Parathyroid adenoma (tissue), 2 donors: ENCODE data around the gene STK32C.
A peak's percentile ranks its signal among the peaks of the same experiment; 100 is the strongest.

ENCODE experiments used
- H2AFZ ChIP-seq: fragments of 300-600 bp; sonication (generic); one replicate; pipeline ENCODE4 v1.7.0; 2017; ENCODE audit warnings: antibody characterized with exemption, mild to moderate bottlenecking
- H3K27ac ChIP-seq: fragments of 300-600 bp; sonication (generic); one replicate; pipeline ENCODE4 v1.7.0; 2017
- H3K27me3 ChIP-seq: fragments of 300-600 bp; sonication (generic); one replicate; pipeline ENCODE4 v1.7.0; 2017; ENCODE audit warnings: low read length; ENCODE audit not compliant: control insufficient read depth, insufficient read depth
- H3K36me3 ChIP-seq: fragments of 300-600 bp; sonication (generic); one replicate; pipeline ENCODE4 v1.7.0; 2017; ENCODE audit warnings: low read length; ENCODE audit not compliant: control insufficient read depth, insufficient read depth
- H3K4me1 ChIP-seq: fragments of 300-600 bp; sonication (generic); one replicate; pipeline ENCODE4 v1.7.0; 2017; ENCODE audit warnings: control low read depth
- H3K4me2 ChIP-seq: fragments of 300-600 bp; sonication (generic); one replicate; pipeline ENCODE4 v1.7.0; 2017; ENCODE audit warnings: low read length
- H3K4me3 ChIP-seq: fragments of 300-600 bp; sonication (generic); one replicate; pipeline ENCODE4 v1.7.0; 2017; ENCODE audit warnings: low read depth, low read length
- H3K79me2 ChIP-seq: fragments of 300-600 bp; sonication (generic); one replicate; pipeline ENCODE4 v1.7.0; 2017; ENCODE audit warnings: control low read depth
- H3K9ac ChIP-seq: fragments of 300-600 bp; sonication (generic); one replicate; pipeline ENCODE4 v1.7.0; 2017; ENCODE audit warnings: mild to moderate bottlenecking
- H3K9me3 ChIP-seq: fragments of 300-600 bp; sonication (generic); one replicate; pipeline ENCODE4 v1.7.0; 2017; ENCODE audit warnings: low read length; ENCODE audit not compliant: control insufficient read depth
- TF ChIP-seq, protein P1 (sequence below): fragments of 300-600 bp; sonication (generic); IDR thresholded peaks from one replicate; pipeline ENCODE4 v1.7.0; 2017; ENCODE audit warnings: antibody characterized with exemption, mild to moderate bottlenecking
- donor health status: primary hyperparathyroidism.

Gene STK32C

DNA sequence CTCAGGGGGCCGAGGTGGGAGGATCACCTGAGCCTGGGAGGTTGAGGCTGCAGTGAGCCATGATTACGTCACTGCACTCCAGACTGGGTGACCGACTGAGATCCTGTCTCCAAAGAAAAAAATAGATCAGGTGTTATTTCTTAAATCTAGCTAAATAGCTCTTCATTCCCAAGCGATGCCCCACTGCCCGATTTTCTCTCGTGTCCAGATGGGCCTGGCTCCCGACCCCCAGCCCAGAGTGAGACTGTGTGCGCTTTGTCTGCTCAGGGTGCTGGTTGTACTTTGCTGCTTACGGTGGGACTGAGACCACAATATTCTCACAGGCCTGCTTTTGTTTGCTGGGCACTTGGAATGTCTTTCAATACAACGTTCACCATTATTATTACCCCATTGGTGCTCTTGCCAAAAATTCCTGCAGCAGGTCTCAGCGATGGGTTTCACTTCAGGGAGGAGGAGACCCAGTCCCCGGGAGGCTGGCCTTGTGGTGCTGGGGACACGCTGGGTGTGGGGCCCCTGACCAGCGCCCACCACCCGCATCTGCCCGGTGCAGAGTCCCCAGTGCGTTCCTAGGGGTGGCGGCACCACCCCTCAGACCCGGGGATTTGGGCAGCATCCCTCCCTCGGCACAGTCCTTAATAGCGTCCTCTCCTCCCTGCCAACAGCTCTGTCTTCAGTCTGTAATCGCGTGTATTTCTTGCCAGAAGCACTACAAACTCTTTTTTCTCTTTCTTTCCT is 141.4 kb downstream of the STK32C start:
- Histone ChIP-seq H3K36me3 (no peaks in the 10 kb centered on the region), H3K9ac (no peak overlapping the region), H3K4me2 (no peak overlapping the region), H3K79me2 (no peaks in the 10 kb centered on the region), H3K9me3 (no peaks in the 10 kb centered on the region), H3K27ac (no peak overlapping the region), H3K27me3 (no peaks in the 10 kb centered on the region), H3K4me1 (peaks cover 6% of the 10 kb centered on the region), H2AFZ (no peak overlapping the region), H3K4me3 (no peak overlapping the region)
- TF ChIP-seq, protein P1, sequence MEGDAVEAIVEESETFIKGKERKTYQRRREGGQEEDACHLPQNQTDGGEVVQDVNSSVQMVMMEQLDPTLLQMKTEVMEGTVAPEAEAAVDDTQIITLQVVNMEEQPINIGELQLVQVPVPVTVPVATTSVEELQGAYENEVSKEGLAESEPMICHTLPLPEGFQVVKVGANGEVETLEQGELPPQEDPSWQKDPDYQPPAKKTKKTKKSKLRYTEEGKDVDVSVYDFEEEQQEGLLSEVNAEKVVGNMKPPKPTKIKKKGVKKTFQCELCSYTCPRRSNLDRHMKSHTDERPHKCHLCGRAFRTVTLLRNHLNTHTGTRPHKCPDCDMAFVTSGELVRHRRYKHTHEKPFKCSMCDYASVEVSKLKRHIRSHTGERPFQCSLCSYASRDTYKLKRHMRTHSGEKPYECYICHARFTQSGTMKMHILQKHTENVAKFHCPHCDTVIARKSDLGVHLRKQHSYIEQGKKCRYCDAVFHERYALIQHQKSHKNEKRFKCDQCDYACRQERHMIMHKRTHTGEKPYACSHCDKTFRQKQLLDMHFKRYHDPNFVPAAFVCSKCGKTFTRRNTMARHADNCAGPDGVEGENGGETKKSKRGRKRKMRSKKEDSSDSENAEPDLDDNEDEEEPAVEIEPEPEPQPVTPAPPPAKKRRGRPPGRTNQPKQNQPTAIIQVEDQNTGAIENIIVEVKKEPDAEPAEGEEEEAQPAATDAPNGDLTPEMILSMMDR = no peak

DNA sequence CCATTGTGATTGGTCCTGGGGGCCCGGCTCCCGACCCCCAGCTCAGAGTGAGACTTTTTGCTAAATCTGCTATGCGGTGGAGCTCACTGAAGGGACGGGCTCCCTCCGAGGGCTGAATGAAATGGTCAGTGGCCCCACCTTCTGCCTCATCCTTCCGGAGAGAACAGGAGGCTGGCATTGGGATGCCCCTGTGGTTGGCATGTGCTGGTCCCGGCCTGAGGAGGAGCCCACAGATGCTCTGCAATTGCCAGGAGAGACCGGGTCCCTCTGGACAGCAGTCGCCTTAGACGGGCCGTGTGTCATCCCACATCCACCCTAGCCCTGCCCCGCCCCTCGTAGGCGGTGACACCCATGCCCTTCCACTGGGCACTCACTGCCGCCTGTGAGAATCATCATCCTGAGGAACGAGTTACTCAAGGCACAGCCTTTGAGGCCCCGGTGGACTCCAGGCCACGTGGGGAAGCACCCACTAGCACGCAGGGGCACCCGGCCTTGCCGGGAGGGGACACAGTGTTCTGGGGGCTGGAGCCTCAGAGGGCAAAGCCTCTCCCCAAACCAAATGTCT is 142.3 kb downstream of the STK32C start:
- Histone ChIP-seq H3K27me3 (no peaks in the 10 kb centered on the region), H3K4me1 (peaks cover 6% of the 10 kb centered on the region), H2AFZ (no peak overlapping the region), H3K9me3 (no peaks in the 10 kb centered on the region), H3K79me2 (no peaks in the 10 kb centered on the region), H3K36me3 (no peaks in the 10 kb centered on the region), H3K9ac (no peak overlapping the region), H3K4me2 (no peak overlapping the region), H3K4me3 (no peak overlapping the region), H3K27ac (no peak overlapping the region)
- TF ChIP-seq, protein P1 = no peak

DNA sequence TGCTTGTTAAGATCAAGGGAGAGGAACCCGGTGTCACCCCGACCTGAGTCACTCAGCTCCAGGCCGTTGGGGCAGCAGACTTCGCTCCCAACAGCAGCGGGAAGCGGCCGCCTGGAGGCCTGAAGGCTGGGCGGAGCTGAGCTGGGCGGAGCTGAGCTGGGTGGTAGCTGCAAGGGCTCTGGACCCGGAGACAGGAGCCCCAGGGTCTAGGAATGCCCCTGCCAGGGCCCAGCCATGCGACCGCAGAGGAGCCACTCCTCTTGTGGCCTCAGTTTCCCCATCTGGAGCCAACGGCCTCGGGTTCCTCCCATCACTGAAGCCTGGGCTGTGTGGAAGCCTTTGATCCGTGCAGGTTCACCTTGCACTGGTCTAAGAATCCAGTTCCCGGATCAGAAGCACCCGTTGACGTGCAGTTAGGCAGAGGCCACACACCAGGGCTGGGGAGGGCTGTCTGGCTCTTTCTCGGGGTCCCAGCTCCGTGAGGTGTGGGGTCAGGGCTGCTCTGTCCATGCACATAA is 142.9 kb downstream of the STK32C start:
- no peaks in the 10 kb centered on the region for H3K36me3 ChIP-seq
- no peaks in the 10 kb centered on the region for H3K27me3 ChIP-seq
- no peaks in the 10 kb centered on the region for H3K9me3 ChIP-seq
- TF ChIP-seq, protein P1 = no peak
- H3K27ac ChIP-seq = no peak overlapping the region
- no peaks in the 10 kb centered on the region for H3K79me2 ChIP-seq
- no peak overlapping the region for H3K4me3 ChIP-seq
- H2AFZ ChIP-seq = no peak overlapping the region
- no peak overlapping the region for H3K9ac ChIP-seq
- H3K4me1 ChIP-seq = peaks cover 6% of the 10 kb centered on the region
- no peak overlapping the region for H3K4me2 ChIP-seq

DNA sequence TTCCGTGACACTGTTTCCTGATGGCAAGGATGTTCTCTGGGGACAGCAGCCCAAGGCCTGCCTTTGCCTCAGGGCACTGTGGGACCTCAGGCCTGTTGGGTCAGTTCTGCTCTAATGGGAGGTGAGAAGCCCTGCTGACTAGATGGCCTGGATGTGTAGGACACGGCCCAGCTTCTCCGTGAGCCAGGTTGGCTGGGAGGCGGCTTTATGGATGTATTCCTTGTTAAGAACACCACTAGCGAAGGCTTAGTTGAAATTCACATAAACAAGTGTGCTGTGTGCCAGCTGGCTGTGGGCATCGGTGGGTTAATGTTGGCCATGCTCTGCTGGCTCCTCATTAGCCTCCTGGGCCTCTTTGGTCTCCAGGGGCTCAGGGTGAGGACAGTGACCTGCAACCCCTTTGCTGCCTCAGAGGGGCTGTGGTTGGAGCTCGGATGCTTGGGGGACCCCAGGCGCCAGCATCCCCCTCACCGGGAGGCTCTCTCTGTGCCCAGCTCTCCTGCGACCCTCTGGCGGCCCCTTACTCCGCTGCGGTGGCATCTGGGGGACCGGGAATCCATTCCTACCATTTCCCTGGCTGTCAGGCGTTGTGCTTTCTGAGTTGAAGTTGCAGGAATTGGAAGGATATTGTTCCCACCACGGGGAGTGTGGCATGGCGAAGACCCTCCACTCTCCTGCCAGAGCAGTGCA is 143.8 kb downstream of the STK32C start:
- Histone ChIP-seq H3K4me3 (no peak overlapping the region), H2AFZ (no peak overlapping the region), H3K27ac (no peak overlapping the region), H3K9ac (no peak overlapping the region), H3K4me1 (peaks cover 6% of the 10 kb centered on the region), H3K79me2 (no peaks in the 10 kb centered on the region), H3K9me3 (no peaks in the 10 kb centered on the region), H3K27me3 (no peaks in the 10 kb centered on the region), H3K36me3 (no peaks in the 10 kb centered on the region), H3K4me2 (no peak overlapping the region)
- TF ChIP-seq, protein P1 = peak; percentile 8
